Astrocyte of the spinal cord (primary cell): ENCODE data around the gene SMAD2.

Source experiments
- DNase-seq: peaks from one replicate; pipeline ENCODE4 v3.0.0; 2011; ENCODE audit warnings: low read depth, low spot score
- H3K4me3 ChIP-seq: 2 replicates; pipeline ENCODE4 v1.5.1; 2011; ENCODE audit warnings: low read depth, mild to moderate bottlenecking, low read length, moderate library complexity
- in situ Hi-C: cut with HindIII; loops from 2 replicates; pipeline ENCODE4 v1.10.0; 2017; ENCODE audit warnings: low sequenced_read_pairs
- TF ChIP-seq, protein P1 (sequence below): IDR thresholded peaks from 2 replicates; pipeline ENCODE4 v1.5.1; 2012; ENCODE audit warnings: low read depth, mild to moderate bottlenecking, low read length, inconsistent platforms

SMAD2 gene

DNA sequence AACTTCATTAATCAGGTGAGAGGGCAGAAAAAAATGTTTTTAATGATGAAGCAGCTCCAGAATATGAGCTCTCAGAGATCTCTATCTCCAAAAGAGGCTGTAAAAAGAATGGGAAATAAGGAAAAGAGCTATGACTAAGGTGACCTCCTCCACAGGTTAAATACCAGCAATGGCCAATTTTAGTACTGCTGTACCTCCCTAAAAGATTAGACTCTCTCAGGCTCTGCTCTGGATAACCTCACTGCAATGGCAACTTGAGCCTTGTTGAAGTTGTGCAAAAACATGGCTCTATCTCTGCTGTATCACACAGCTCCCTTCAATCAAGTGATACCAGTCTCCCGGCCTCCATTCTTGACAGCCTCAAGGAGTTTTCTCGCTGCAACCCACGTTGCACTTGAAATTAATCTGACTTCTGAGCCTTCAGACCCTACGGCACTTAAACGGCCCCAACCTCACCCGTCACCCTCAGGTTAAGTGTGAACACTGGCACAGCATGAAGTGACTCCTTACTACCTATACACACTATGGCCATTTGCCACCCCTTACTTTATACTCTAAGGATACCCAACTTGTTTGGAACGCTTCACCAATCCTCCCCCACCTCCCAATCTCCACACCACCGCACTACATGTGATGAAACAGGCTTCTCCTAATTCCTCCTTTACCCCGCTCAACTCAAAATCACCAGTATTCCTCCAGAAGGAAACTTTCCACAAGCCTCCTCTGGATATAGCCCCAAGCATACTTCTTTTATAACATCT, 36.3 kb downstream of the SMAD2 start:
- no peak for DNase-seq
- TF ChIP-seq, protein P1, sequence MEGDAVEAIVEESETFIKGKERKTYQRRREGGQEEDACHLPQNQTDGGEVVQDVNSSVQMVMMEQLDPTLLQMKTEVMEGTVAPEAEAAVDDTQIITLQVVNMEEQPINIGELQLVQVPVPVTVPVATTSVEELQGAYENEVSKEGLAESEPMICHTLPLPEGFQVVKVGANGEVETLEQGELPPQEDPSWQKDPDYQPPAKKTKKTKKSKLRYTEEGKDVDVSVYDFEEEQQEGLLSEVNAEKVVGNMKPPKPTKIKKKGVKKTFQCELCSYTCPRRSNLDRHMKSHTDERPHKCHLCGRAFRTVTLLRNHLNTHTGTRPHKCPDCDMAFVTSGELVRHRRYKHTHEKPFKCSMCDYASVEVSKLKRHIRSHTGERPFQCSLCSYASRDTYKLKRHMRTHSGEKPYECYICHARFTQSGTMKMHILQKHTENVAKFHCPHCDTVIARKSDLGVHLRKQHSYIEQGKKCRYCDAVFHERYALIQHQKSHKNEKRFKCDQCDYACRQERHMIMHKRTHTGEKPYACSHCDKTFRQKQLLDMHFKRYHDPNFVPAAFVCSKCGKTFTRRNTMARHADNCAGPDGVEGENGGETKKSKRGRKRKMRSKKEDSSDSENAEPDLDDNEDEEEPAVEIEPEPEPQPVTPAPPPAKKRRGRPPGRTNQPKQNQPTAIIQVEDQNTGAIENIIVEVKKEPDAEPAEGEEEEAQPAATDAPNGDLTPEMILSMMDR = no peak
- H3K4me3 ChIP-seq = no peak overlapping the region
- in situ Hi-C loops = no loop called here

DNA sequence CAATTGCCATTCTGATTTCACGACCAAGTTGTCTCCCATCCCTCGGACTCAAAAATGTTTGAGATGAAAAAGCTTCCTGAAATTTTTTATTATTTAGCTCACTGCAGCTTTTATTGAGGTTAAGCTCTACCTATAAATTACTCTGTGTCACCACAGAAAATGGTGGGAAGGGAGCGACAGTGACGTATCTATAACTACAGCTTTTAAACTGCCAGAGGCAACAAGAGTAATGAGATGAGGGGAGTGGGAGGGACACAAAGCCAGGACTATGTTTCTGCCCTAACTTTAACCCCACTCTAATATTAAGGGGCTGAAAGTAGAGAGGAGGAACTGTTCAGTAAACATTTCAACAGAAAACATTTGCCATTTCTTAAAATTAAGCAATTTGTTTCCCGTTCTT, 37.4 kb downstream of the SMAD2 start:
- in situ Hi-C loops = no loop called here
- H3K4me3 ChIP-seq = no peak overlapping the region
- DNase-seq = no peak
- TF ChIP-seq, protein P1 = no peak

DNA sequence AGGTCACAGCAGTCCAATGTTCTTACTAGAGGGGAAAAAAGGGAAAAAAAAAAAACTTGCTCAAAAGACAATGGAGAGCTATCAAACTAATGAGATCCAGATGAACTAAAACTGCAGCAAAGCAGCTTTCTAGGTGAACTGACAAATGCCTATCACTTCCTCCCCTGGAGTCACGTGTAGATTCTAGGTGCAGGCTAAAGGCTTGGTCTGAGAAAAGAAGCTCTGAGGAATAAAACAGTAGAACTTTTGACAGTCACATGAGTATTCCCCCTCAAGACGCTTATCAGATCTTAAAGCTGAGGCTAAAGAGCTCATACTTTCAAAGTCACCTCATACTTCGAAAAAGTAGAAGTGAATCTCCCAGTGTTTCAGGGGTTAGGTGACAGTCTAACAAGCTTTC, 42.3 kb downstream of the SMAD2 start:
- no peak for DNase-seq
- TF ChIP-seq, protein P1 = no peak
- H3K4me3 ChIP-seq = no peak overlapping the region
- in situ Hi-C loops = no loop called here

DNA sequence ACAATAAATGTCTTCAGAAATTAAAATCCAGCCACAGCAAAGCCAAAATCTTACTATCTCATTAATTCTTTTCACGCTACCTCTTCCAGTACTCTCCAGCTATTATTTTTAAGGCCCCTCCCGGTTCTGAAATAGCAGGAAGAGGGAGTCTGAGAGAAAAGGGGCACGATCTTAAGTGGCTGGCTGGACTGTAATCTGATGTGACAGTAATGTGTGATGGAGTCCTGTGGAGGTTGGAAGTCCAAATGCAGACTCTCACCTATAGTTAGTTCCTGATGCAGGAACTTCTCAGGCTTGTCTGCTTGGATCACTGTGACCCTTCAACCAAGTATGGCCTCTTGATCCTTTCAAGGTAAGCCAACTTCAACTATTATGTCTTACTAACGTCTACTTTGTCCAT, 43.2 kb downstream of the SMAD2 start:
- TF ChIP-seq, protein P1 = no peak
- DNase-seq = no peak
- in situ Hi-C loops = no loop called here
- no peak overlapping the region for H3K4me3 ChIP-seq

DNA sequence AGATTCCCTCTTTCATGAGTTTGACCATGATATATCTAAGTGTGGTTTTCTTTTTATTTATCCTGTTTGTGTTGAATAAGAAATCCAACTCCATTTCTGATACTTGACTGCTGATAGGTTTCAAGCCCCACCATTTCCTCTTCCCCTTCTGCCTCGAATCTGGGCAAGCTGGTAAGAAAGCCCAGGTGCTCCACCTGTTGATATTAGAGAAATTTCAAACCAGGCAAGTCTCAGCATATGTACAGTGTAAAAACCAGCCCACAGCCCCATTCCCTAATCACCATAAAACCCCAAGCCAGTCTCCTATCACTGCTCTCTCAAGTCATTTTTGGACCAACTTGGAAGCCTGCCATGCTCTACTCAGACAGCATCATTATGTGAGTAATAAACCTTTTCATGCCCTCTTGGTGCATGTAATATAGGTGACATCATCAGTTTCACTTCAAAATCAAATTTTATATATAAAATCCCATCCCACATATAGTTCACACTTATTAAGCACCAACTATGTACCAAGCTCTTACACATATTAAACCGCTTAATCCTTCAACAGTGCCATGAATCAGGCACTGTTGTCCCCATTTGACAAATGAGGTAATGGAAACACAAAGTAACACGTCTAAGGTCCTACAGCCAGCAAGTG, 46.6 kb downstream of the SMAD2 start:
- TF ChIP-seq, protein P1 = no peak
- in situ Hi-C loops = no loop called here
- DNase-seq = peak; percentile 74
- H3K4me3 ChIP-seq = no peak overlapping the region

DNA sequence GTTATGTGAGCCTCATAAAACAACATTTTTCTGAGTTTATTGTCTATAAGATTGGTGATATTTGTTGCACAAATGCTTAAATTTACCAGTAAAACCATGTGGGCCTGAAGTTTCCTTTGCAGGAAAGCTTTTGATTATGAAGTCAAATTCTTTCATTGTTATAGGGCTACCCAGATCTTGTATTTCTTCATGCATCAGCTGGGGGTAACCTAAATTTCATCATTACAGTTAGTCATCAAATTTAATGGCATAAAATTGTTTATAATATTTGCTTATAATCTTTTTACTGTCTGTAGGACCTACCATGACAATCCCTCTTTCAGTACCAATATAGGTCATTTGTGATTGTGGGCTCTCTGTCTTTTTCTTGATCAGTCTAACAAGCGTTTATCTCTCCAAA, 47.8 kb downstream of the SMAD2 start:
- in situ Hi-C loops = no loop called here
- DNase-seq = peak; percentile 9

More for the DNA sequence above, 47.8 kb downstream of the SMAD2 start:
- TF ChIP-seq, protein P1 = no peak
- no peak overlapping the region for H3K4me3 ChIP-seq
